NCI-H187 (cell line): ENCODE results near the gene LYRM9.
"Not testable (repeated sequence)": the region's sequence is repeated elsewhere in the genome, so short reads cannot be mapped to it uniquely, and the experiment has no call there.

Experiments
- DNase-seq, 2 experiments: peaks; one replicate each; lab custom pipeline; 2025; lab: John Stamatoyannopoulos, UW

The LYRM9 gene

DNA sequence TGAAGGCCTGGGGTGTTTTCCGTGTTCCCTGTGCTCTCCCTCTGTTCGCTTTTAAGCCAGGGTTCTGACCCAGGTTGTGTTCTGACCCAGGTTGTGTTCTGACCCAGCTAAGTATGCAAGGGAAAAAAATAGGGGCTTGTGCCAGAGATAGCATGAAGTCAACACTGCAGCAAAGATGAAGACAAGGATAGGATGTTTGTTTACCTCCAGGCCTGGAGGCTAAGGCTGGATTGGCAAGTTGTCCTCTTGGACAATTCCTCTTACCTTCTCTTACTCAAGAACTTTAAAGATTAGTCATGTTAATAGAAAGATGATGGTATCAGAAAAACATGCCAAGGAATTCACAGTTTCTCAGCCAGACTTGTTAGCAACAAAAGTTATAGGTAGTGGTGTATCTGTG lies 19.4 kb downstream of the LYRM9 start:
- no peak for DNase-seq

DNA sequence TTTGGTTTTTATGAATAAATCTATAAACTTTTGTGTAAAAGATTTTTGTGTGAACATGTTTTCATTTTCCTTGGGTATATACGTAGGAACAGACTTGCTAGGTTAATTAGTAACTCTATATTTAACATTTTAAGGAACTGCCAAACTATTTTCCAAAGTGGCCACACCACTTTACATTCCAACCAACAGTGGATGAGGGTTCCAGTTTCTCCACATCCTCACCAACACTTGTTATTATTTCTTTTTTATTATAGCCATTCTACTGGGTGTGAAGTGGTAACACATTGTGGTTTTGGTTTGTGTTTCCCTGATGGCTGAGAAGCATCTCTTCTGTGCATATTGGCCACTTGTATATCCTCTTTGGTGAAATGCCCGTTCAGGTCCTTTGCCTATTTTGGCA lies 20.0 kb downstream of the LYRM9 start:
- no peak for DNase-seq

DNA sequence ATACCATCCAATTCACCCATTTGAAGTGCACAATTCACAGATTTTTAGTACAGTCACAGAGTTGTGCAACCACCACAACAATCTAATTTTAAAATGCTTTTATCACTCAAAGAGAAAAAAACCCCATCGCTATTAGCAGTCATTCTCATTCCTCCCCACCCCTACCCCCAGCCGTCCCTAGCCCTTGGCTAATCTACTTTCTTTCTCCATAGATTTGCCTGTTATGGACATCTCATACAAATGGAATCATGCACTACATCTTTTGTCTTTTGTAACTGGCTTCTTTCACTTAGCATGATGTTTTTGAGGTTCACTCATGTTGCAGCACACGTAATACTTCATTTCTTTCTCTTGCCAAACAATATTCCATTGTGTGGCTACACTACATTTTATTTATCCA lies 20.4 kb downstream of the LYRM9 start:
- no peak for DNase-seq

DNA sequence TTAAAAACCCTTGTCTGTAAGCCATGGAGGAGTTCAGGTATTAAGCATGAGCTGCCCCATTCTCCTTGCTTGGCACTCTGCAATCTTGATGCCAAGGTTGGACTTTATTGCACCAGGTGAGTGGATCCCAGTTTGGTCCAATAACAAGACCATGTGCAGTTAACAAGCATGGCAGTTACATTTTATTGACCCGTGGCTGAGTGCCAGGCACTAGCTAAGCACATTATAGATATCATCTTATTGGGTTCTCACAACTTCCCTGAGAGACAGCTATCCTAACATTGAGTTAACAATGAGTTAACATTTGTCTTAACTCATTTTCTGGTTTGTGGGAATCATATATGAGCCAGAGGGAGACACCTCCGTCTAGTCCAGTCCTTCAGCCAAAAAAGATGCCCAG lies 21.8 kb downstream of the LYRM9 start:
- DNase-seq = no peak

DNA sequence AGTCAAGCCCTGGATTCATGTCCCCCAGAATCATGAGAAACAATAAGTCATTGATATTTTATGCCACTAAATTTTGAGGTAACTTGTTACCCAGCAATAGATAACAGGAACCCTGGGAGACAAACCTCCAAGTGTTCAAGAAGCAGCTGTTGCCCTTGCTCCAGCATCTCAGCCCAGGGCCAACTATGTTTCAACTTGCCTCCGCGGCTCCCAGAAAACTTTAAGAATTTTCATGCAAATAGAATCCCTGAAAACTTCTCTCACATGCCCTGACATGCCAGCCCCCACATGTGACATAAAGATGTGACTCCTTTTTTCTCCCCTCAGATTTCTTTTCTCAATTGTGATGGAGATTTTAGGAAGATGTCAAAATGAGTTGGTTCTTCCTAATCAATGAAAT lies 22.8 kb downstream of the LYRM9 start:
- no peak for DNase-seq

DNA sequence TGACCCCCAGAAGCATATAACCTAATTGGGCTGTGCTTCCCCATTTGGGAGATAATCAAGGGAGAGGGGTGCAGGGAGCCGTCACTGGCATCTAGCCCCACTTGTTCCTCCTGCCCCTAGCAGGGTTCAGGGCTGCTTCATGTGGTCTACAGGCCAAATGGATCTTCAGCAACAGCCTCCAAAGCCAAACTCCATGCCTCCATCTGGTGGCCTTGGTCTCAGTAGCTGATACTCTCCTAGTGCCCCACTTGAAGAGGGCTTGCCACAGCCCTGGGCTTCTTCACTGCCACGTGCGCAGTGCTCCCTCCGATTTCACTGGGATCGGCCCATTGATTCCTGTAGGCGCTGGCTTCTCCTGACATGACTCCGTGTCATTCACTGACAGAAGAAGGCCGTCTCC lies 24.6 kb downstream of the LYRM9 start:
- DNase-seq = no peak

DNA sequence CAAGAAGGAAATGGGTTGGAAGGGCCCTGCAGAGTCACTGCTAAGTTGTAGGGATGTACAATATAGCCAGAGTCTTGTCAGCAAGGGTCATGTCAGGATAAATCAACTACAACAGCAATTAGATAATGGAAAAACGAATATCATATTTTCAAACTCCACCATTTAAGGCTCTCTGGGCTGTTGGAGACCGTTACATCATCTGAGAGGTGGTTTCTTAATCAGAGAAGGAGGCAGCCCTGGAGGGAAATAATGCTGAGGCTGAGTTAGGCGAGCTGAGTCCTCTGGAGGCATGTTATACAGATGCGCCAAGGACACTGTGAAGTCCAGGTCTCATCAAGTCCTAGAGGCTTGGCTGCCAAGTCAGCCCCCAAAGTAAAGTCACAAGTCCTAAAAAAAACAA lies 30.3 kb downstream of the LYRM9 start:
- DNase-seq = no peak

DNA sequence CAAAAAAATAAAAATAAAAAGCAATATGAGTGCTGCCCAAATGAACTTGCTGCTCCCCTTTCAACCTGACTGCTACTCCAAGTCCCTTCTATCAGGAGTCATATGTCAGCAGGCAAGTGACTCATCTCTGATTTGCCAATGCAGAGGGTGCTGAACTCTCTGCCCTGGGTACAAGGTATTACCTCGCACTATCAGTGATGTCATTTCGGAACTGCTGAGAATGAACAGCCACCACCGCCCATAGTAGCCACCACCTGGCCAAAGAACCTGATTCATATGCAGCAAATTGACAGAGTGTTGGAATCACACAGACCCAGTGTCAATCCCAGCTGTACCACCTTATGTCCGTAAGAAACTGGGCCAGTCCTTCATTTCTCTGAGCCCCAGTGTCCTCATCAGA lies 31.2 kb downstream of the LYRM9 start:
- DNase-seq = no peak

DNA sequence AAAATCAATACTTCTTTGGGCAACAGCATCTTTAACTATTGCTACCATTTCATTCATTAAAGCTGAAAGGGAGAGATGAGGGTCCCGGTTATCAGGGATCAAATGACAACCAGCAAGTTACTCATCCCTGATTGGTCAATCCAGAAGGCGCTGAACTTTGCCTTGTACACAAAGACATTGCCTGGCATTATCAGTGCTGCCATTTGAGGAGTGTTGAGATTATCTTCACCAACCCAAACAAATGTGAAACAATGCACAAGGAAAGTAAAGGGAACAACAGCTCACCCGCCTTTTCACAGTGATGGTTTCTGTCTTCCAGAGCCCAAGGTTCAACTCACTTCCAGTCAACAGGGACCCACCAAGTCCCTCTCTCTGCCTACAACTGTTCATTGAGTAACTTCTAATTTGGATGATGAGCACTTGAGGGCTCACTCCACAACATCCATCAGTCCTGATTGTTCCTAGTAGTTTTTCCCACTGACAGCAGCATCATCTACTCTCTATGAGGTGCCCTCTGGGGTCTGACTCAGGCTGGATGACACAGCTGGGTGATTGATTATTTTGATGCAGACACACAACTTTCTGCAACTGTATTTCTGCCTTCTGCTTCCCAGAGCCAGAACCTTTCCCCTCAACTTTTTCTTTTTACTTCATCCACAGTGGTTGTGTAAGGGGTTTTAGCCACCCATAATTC lies 32.0 kb downstream of the LYRM9 start:
- no peak for DNase-seq

DNA sequence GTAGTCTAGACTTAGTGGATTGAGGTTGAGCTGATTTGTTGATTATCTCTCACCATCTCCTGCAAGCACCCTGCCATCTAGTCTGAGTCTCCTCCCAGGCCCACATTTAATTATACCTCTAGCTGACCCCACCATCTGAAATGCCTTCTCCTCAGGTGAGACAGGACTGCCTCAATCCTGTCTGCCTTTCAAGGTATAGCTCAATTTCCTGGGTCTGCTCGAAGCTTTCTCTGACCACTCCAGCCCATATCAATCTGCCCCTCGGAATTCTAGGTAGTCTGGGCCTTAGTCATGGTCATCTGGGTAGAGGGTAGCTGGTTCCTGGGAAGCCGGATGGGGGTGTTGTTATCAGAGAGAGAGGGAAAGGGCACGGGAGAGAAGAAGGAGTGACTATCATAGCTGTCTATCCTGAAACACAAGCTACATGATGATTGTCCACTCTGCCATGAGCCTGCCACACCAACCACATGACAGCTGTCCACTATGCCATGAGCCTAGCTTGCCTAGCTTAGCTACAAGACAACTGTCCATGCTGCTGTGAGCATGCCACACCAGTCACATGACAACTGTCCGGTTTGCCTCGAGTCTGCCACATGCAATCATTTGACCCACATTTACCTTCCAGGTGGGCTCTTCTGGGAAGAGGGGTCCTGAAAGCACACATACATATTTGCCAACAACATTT lies 34.4 kb downstream of the LYRM9 start:
- no peak for DNase-seq

DNA sequence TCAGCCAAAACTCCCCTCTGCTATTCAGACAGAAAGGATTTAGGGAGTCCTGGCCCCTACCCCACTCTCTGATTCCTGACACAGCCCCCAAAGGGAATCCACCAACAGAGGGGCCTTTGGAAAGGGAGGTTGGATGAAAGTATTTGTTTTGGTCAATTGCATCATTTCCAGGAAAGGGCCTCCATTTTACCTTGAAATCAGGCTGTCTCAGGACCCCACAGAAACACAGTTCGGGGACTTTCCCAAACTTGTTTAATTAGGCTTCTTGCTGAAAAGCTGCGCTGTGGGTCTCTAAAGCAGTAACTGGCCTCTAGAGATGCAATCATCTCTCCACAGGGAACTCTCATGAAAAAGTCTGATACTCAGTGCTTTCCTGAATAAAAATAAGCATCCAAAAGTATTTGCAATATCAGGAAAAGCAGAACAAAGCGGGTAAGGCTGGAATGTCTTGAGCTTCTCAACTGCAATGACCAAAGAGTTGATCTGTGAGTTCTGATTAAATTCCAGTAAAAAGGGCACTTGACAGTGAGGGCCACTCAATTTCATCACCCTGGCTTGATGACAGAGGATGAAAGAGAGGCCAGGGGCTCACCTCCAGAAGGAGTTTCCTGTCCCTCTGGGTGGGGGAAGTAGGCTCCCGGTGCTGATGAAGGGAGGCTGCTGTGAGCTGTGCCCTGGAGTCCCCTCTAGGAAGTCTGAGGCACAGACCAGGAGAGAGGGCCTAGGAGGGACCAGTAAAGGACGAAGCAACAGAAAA lies 36.3 kb downstream of the LYRM9 start:
- DNase-seq = no peak

DNA sequence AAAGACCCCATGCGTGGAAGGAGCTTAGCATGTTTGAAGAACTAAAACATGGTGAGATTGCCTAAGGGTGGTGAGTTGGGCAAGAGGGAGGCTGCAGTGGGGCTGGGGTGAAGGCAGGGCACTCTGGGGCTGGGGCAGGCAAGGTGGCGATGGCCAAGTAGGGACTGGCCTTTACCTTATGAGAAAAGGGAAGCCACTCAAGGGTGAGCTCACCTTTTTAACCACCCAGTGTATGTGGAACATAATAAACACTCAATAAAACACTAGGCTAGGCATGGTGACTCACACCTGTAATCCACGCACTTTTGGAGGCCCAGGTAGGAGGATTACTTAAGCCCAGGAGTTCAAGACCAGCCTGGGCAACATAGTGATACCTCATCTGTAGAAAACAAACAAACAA lies 37.7 kb downstream of the LYRM9 start:
- DNase-seq = no peak

DNA sequence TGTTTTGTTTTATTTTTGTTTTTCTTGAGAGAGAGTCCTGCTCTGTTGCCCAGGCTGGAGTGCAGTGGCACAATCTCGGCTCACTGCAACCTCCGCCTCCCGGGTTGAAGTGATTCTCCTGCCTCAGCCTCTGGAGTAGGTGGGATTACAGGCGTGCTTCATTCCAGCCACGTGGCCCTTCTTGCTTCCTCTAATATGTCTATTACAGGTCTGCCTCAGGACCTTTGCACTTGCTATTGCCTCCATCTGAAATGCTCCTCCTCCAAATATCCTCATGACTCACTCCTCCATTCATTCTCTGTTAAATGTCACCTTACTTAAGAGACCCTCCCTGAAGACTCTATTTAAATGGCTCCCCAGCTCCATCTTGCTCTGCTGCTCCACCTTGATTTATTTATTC lies 39.0 kb downstream of the LYRM9 start:
- DNase-seq = no peak

DNA sequence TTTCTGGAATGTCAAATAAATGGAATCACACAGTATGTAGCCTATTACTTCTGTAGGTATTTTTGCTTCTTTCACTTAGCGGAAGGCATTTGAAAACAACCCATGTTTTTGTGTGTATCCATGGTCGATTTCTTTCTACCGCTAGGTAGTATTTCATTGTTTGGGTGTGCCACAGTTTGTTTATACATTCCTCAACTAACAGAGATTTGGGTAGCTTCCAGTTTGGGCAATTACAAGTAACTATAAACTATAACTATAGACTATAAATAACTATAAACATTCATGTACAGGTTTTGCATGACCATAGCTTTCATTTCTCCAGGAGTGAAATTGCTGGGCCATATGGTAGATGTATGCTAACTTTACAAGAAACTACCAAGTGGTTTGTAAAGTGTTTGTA lies 40.1 kb downstream of the LYRM9 start:
- no peak for DNase-seq

DNA sequence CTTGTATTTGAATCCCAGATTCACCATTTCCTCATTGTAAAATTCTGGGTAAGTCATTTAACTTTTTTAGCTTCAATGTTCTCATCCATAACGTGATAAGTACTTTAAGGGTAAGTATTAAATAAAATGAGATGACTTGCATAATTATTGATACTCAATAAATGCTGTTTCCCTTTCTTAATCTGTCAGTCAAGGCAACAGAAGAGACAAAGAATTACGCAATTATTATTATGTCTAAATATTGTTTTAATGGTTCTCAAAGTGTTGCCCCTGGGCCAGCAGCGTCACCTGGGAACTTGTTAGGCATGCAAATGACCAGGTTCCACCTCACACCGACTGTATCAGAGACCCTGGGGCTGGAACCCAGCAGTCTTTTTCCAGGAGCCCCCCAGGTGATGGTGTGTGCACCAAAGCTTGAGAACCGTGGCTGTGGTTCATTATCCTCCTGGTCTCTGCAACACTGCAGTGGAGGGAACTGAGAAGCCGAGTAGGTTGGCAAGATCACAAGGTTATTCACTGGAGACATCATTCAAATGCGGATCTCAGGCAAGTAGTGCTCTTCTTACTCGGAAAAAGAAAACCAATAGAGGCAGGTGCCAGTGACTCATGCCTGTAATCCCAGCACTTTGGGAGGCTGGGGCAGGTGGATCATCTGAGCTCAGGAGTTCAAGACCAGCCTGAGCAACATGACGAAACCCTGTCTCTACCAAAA lies 43.5 kb downstream of the LYRM9 start:
- DNase-seq = no peak

DNA sequence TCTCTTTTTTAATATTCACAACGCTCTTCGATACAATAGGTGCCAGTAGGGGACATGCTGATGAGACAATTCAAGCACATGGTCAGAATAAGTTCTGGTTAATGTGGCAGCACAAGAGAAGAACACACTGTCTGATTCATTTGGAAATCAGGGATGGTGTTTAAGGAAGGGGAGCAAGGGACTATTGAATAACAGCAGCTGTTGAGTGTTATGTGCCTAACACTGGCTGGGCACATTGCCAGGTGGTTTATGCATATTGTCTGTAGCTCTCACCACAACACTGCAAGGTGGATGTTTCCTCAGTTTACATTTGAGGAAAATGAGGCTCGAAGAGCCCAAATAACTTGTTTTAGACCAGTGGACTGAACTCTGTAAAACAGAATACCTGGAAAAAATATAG lies 44.2 kb downstream of the LYRM9 start:
- DNase-seq = no peak

DNA sequence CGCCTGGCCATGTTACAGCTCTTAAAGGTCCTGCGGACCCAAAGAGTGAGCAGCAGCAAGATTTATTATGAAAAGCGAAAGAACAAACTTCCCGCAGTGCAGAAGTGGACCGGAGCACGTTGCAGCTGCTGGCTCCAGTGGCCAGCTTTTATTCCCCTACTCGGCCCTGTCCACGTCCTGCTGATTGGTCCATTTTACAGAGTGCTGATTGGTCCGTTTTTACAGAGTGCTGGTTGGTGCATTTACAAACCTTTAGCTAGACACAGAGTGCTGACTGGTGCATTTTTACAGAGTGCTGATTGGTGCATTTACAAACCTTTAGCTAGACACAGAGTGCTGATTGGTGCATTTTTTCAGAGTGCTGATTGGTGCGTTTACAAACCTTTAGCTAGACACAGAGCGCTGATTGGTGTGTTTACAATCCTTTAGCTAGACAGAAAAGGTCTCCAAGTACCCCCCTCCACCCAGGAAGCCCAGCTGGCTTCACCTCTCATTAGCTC lies 46.3 kb downstream of the LYRM9 start:
- DNase-seq = not testable (repeated sequence)

DNA sequence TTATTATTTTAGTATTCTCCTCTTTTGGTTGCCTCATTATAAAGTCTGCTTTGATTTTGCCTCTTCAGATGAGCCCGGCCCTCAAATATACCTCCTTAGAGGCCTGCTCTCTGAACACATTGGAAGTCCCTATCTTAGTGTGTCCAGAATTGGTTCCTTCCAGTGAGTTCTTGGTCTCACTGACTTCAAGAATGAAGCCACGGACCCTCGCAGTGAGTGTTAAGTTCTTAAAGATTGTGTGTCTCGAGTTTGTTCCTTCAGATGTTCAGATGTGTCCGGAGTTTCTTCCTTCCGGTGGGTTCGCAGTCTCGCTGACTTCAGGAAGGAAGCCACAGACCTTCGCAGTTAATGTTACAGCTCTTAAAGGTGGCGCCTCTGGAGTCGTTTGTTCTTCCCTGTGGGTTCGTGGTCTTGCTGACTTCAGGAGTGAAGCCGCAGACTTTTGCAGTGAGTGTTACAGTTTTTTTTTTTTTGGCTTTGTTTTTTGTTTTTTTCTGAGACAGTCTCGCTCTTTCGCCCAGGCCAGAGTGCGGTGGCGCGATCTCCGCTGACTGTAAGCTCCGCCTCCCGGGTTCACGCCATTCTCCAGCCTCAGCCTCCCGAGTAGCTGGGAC lies 47.0 kb downstream of the LYRM9 start:
- DNase-seq = no peak

DNA sequence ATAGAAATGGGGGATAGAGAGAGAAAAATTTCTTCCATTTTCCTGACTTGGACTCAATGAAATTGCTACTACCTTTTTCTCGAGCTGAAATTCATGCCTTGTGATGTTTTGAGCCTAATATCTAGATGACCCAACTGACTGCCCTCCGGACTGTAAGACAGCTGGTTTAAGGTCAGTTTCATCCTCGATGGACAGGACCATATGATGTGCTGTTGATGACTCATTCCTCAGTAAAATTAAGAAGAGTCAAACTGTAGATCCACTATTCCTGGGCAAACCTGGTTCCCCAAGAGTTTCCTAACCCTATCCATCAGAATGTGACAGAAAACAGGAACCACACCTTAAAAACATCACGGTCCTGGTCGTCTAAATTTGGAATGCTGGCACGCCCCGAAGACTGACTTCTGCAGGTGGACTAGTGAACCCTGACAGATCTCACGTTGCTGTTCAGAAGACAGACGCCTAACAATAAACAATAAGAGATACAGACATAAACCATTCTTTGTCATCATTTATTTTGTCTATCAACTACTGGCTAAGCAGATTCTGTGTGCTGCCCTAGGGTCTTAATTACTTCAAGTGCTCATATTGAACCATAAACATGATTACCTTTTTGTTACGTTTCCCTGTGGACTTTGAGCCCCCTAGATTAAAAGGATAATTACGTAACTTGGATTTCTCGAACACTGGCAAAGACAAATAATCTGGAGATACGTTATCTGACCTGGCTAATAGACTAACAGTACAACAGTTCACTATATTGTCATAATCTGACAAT lies 47.7 kb downstream of the LYRM9 start:
- DNase-seq = no peak

DNA sequence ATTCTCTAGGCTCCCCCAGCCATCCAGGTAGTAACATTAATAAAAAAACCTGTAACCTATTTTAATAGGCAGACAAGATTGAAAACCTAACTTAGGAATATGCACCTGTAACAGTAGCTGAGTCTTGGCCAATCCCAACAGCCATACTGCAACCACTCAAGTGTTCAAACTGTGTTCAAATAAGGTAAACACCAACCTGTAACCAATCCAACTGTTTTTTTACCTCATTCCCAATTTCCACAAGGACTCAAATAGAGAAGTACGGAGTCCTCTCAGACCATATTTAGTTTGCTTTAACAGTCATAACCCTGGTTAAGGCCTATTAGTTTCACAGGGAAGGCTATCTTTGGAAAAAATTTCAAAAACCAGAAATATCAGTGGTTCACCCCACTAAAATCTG lies 52.5 kb downstream of the LYRM9 start:
- no peak for DNase-seq

DNA sequence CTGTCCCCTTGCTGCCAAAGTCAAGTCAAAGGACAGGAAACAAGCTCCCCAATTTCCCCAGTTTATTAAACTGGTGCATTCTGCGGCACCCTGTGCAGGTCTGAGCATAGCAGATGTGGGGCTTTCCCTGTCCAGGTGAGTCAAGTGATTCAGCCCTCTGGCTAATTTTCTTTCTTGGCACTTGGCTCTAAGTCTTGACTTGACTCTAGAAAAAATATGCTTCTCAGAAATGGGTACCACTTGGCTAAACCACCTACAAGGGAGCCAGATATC lies 52.8 kb downstream of the LYRM9 start:
- DNase-seq = not testable (repeated sequence)
